Middle frontal gyrus (tissue), 1 donor: ENCODE measurements around the gene C10orf90.

ENCODE experiments used
- DNase-seq: peaks from one replicate; pipeline ENCODE4 v3.0.0-alpha.2; 2015; ENCODE audit warnings: low spot score; ENCODE audit errors: extremely low spot score

C10orf90 gene

GRCh38 chr10:126429275-126429674, 241.2 kb downstream of the C10orf90 start:
- DNase-seq, result no peak

GRCh38 chr10:126425489-126426065, 244.9 kb downstream of the C10orf90 start:
- DNase-seq, result no peak

- DNase-seq, result no peak
Measured at GRCh38 chr10:126425032-126425431, 245.5 kb downstream of the C10orf90 start.

GRCh38 chr10:126423732-126424491, 246.6 kb downstream of the C10orf90 start:
- DNase-seq, result no peak

GRCh38 chr10:126422567-126422966, 247.9 kb downstream of the C10orf90 start:
- no peak for DNase-seq

- DNase-seq, result no peak
Measured at GRCh38 chr10:126421756-126422256, 248.7 kb downstream of the C10orf90 start.

GRCh38 chr10:126420567-126421300, 249.8 kb downstream of the C10orf90 start:
- DNase-seq, result no peak

- DNase-seq, result no peak
Measured at GRCh38 chr10:126417220-126417825, 253.2 kb downstream of the C10orf90 start.

- no peak for DNase-seq
Measured at GRCh38 chr10:126409821-126410220, 260.7 kb downstream of the C10orf90 start.

- no peak for DNase-seq
Measured at GRCh38 chr10:126408953-126409641, 261.4 kb downstream of the C10orf90 start.

- no peak for DNase-seq
Measured at GRCh38 chr10:126407831-126408230, 262.7 kb downstream of the C10orf90 start.

- no peak for DNase-seq
Measured at GRCh38 chr10:126405239-126405775, 265.2 kb downstream of the C10orf90 start.

- DNase-seq, result no peak
Measured at GRCh38 chr10:126402721-126403695, 267.5 kb downstream of the C10orf90 start.

- DNase-seq, result no peak
Measured at GRCh38 chr10:126400641-126401040, 269.9 kb downstream of the C10orf90 start.

GRCh38 chr10:126398924-126399323, 271.6 kb downstream of the C10orf90 start:
- DNase-seq, result no peak

- DNase-seq, result no peak
Measured at GRCh38 chr10:126398383-126398743, 272.1 kb downstream of the C10orf90 start.

- DNase-seq, result no peak
Measured at GRCh38 chr10:126397640-126398382, 272.7 kb downstream of the C10orf90 start.

- no peak for DNase-seq
Measured at GRCh38 chr10:126397156-126397555, 273.3 kb downstream of the C10orf90 start.

GRCh38 chr10:126394948-126395347, 275.5 kb downstream of the C10orf90 start:
- no peak for DNase-seq
